Retina (tissue), 1 donor: ENCODE measurements around the gene ZIC5.

ENCODE experiments used
- DNase-seq: peaks from one replicate; pipeline ENCODE4 v3.0.0-alpha.2; 2016

The ZIC5 gene

DNA sequence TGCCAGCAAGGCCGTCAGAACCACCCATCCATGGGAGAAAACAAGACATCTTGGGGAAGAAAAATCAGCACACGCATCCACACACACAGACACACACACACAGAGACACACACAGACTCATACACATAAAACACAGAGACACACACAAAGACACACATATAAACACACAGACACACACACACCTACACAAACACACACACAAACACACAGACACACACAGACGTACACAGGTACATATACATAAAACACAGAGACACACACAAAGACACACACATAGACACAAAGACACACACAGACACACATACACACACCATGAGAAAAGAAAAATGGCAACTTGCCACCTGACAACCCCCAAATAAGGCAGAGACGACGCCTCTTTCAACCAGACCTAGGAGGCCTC is 40.6 kb downstream of the ZIC5 start:
- no peak for DNase-seq

DNA sequence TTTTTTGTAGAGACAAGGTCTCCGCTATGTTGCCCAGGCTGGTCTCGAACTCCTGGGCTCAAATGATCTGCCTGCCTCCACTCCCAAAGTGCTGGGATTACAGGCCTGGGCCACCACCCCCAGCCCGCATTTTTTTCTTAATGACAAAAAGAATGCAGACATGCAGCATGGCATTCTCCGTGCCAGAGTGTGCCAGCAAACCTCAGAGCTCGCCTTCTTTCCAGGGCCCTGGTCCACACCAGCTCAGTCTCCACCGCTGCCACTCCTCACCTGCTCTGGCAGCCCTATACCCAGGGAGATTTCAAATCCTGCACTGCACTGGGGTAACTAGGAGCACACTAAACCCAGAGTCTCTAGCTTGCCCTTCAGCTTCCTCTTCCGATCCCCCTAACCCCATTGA is 41.7 kb downstream of the ZIC5 start:
- DNase-seq, result no peak

DNA sequence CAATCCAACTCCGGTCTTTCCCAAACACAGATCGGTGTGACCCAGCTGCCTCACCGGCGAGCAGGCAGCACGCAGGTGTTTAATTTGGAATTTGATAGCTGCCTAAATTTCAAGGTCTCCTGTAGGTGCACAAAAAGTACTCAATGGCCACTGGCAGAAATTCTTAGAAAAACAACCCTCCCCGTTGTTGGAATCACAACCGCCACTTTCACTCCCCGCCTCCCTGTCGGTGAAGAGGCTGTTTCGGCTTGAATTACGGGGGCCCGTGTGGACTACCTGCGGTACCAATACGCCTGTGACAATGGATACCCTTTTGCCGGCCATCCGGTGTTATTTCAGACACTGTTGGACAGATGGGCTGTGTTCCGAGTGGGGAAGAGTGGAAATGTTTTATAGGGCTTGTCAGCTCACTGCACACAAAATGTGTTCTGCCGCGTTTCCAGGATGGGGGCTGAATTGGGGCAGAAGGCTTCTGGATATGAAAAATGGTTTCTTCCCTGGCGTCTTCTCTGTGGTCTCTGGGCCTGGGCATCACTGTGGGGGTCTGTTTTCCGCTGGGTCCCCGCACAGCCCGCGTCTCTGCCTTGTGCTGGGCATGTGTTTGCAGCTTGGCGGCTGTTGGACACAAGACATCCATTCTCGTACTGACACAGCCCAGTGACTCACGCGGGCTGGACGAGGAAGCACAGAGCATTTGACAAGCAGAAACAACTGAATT is 45.4 kb downstream of the ZIC5 start:
- DNase-seq, result peak; percentile 65

DNA sequence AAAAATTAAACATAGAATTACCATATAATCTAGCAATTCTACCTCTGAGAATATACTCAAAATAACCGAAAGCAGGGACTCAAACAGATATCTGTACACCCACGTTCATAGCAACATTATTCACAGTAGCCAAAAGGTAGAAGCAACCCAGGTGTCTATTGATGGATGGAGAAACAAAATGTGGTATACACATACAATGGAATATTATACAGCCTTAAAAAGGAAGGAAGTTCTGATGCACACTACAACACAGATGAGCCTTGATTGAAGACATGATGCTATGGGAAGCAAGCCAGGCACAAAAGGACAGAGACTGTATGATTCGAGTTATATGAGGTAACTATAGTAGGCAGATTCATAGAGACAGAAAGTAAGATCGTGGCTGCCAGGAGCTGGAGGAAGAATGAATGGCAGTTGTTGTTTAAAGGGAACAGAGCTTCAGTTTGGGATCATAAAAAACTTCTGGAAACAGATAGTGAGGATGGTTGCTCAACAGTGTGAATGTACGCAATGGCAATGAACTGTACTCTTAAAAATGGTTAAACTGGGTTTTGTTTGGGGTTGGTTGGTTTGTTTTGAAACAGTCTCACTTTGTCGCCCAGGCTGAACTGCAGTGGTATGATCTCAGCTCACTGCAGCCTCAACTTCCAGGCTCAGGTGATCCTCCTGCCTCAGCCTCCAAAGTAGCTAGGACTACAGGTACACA is 47.5 kb downstream of the ZIC5 start:
- no peak for DNase-seq

DNA sequence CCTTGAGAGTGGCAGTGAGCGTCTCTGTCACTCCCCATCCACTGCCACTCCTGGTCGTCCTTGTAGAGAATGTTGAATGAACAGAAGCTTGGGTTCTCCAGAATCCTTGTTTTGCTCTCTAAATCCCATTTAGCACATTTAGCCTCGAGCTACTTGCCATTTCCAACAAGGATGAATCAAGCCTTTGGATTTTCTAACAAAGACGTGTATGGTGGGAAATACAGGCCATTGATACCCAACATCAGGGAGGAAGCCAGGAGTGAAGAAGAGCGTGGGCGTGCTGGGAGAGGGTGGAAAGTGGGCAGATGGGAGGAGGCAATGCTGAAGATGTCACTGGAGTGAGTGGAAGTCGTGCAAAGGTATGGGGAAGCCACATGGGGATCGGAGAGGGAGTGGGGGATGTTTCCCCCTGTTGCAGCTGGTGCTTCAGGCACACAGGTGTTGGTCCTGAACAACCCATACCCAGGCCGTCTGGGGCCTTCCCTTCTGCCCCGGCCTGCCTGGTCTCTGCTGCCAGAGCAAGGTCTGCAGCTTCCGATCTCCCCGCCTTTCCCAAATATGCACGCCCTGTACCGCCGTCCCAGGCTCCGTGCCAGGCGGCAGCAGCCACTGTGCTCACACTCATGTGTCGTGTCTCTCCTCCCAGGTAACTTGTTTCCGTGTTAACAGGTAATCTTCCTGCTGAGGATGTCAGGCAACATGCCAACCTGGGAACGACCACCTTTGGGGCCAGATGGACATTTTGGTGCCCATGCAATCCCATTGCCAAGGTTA is 48.7 kb downstream of the ZIC5 start:
- DNase-seq, result no peak

DNA sequence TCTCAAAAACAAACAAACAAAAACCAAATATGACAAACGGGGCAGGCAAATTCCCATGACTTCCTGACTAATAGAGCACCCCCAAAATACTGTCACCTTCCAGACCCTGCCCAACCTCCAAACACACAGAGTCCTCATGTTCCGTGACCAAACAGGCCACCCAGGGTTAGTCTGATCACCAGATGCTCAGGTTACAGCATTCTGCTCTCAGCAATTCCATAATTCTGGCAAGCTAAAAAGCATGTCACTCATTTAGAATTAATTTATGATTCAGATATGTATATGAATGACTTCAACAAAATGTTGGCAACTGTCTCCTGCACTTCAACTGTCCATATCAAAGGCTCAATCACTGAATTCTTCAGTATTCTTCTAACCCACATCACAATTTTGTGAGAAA is 52.4 kb downstream of the ZIC5 start:
- DNase-seq, result no peak

DNA sequence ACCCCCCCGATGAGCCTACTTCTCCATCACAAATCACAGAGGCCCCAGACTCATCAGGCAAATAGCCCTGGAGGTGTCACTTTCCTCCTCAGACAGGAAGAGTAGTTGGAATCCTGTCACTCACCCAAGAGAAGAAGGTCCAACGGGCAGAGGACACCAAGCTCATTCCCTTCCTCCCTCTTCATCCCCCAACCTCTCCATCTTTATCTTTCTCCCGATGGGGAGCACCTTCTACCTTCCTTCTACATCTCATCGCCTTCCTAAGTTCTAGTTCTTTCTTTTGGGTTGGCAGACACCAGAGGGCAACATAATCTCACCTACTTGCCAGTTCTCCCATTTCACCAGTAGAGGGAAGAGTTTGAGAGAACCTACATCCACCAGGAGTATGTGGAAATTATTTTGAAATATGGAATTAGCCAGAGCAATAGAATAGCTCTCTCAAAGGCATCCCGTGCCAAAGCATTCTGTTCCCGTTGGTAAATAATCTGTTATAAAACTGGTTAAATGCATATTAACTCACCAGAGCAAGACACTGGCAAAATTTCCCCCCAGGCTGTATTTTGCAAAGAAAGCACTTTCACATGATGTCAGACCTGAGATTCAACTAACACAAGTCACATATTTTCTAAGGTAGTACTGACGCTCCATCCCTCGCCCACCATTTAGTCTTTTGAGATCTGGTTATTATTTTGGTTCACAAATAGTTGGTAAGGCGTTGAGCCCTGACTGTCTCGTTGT is 55.0 kb downstream of the ZIC5 start:
- peak; percentile 76 for DNase-seq

DNA sequence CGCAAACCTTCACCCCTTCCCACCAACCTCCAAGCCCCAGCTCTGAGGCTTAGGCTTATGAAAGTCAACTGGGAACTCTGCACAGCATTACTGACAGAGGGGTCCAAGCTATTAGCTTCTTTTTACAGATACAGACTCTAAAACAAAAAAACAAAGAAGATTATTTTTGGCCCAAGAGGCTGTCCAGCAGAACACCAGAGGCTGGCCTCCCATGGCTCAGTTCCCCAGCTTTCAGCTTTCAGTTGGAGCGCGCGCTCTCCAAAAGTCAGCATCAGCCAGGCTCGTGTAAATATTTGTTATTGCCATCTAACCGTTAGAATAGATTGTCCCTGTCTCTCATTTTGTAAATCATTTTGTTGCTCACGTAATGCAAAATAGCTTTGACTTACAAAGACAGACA is 58.4 kb downstream of the ZIC5 start:
- no peak for DNase-seq
